SU-DHL-6 (cell line): ENCODE measurements around the gene LONRF3.

ENCODE experiments used
- EZH2phosphoT487 ChIP-seq: fragments of 200-600 bp; sonication (generic), shearing (Covaris generic); conservative IDR thresholded peaks from 2 replicates; pipeline ENCODE4 v1.6.1; 2018; ENCODE audit warnings: mild to moderate bottlenecking, antibody characterized with exemption, low read length, moderate library complexity, mixed read lengths
- TF ChIP-seq, protein P1 (sequence below): fragments of 200-600 bp; sonication (generic); IDR thresholded peaks from one replicate; pipeline ENCODE4 v1.5.1; 2017; ENCODE audit warnings: antibody characterized with exemption, mild to moderate bottlenecking, low read length, moderate library complexity; ENCODE audit not compliant: insufficient read depth, poor library complexity, severe bottlenecking

DNA sequence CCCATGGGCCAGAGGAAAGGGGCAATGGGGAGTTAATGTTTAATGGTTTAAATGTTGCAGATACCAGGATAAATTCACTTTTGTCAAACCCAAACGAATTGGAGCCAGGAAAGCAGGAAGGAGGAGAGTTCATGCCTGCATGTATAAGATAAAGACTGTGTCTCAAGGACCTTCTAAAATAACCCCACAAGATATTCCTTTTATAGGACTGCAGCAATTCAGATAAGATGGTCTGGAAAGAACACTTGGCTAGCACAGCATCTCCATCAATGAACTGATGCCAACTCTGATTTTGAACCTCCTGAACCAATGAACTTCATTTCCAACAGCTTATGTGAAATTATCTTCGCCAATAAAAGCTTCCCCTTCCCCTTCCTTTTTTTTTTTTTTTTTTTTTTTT lies 31.3 kb upstream of the LONRF3 start:
- TF ChIP-seq, protein P1, sequence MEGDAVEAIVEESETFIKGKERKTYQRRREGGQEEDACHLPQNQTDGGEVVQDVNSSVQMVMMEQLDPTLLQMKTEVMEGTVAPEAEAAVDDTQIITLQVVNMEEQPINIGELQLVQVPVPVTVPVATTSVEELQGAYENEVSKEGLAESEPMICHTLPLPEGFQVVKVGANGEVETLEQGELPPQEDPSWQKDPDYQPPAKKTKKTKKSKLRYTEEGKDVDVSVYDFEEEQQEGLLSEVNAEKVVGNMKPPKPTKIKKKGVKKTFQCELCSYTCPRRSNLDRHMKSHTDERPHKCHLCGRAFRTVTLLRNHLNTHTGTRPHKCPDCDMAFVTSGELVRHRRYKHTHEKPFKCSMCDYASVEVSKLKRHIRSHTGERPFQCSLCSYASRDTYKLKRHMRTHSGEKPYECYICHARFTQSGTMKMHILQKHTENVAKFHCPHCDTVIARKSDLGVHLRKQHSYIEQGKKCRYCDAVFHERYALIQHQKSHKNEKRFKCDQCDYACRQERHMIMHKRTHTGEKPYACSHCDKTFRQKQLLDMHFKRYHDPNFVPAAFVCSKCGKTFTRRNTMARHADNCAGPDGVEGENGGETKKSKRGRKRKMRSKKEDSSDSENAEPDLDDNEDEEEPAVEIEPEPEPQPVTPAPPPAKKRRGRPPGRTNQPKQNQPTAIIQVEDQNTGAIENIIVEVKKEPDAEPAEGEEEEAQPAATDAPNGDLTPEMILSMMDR = no peak
- no peak for TF ChIP-seq EZH2phosphoT487
